Neural cell (in vitro differentiated cells): ENCODE data around the gene TRIO. TPM values are rescaled to one million over a fixed set of nuclear protein-coding genes. Genes with fewer than 3 reads are reported as not detected.

Experiments used
- H2AFZ ChIP-seq: fragments of 200-600, 300-800 bp; sonication (generic), shearing (Covaris generic); 2 replicates; pipeline ENCODE4 v1.6.0; 2014; ENCODE audit warnings: low read depth, mild to moderate bottlenecking, antibody characterized with exemption, low read length, moderate library complexity
- H3F3A ChIP-seq: fragments of 200-600 bp; shearing (Covaris generic); 2 replicates; pipeline ENCODE4 v1.6.1; 2016; ENCODE audit warnings: mild to moderate bottlenecking, moderate library complexity, mixed read lengths, antibody characterized with exemption, low read length; ENCODE audit not compliant: insufficient read depth, poor library complexity, severe bottlenecking
- H3K27ac ChIP-seq: fragments of 200-600, 300-800 bp; sonication (generic), shearing (Covaris generic); 2 replicates; pipeline ENCODE4 v1.5.1; 2014; ENCODE audit warnings: mild to moderate bottlenecking, low read length, moderate library complexity
- H3K27me3 ChIP-seq: fragments of 300-800, 200-600 bp; sonication (generic), shearing (Covaris generic); 2 replicates; pipeline ENCODE4 v1.6.0; 2014; ENCODE audit warnings: mild to moderate bottlenecking, low read depth, low read length, moderate library complexity; ENCODE audit not compliant: insufficient read depth
- H3K36me3 ChIP-seq: fragments of 300-800, 200-600 bp; sonication (generic), shearing (Covaris generic); 2 replicates; pipeline ENCODE4 v1.5.1; 2014; ENCODE audit warnings: mild to moderate bottlenecking, antibody characterized with exemption, low read length, moderate library complexity; ENCODE audit not compliant: insufficient read depth
- H3K4me2 ChIP-seq: fragments of 300-800, 200-600 bp; sonication (generic), shearing (Covaris generic); 2 replicates; pipeline ENCODE4 v1.6.0; 2014; ENCODE audit warnings: mild to moderate bottlenecking, low read length
- H3K4me3 ChIP-seq: fragments of 300-800, 200-600 bp; sonication (generic), shearing (Covaris generic); 2 replicates; pipeline ENCODE4 v1.5.1; 2014; ENCODE audit warnings: mild to moderate bottlenecking, low read length, moderate library complexity
- H3K79me2 ChIP-seq: fragments of 200-600 bp; shearing (Covaris generic); replicated peaks from 2 replicates; pipeline ENCODE4 v1.6.0; 2014; ENCODE audit warnings: mild to moderate bottlenecking, low read length, moderate library complexity; ENCODE audit not compliant: insufficient read depth
- H3K9ac ChIP-seq: fragments of 300-800, 200-600 bp; sonication (generic), shearing (Covaris generic); 2 replicates; pipeline ENCODE4 v1.6.1; 2016; ENCODE audit warnings: mild to moderate bottlenecking, low read length, mixed read lengths
- H3K9me2 ChIP-seq: fragments of 200-600 bp; shearing (Covaris generic); 2 replicates; pipeline ENCODE4 v1.6.1; 2016; ENCODE audit warnings: mild to moderate bottlenecking, low read length, mixed read lengths; ENCODE audit not compliant: insufficient read depth
- H3K9me3 ChIP-seq: fragments of 200-600, 300-800 bp; sonication (generic), shearing (Covaris generic); 2 replicates; pipeline ENCODE4 v1.6.1; 2016; ENCODE audit warnings: mild to moderate bottlenecking, mixed run types, low read length, moderate library complexity, mixed read lengths
- H4K20me1 ChIP-seq: fragments of 200-600 bp; shearing (Covaris generic); 2 replicates; pipeline ENCODE4 v1.6.1; 2016; ENCODE audit warnings: mild to moderate bottlenecking, mixed run types; ENCODE audit not compliant: insufficient read depth
- CTCF ChIP-seq: fragments of 450-650 bp; IDR thresholded peaks from 2 replicates; pipeline ENCODE4 v1.5.1; 2014; ENCODE audit warnings: antibody characterized with exemption, mild to moderate bottlenecking, moderate library complexity; ENCODE audit not compliant: poor library complexity, severe bottlenecking
- EP300 ChIP-seq: fragments of 450-650 bp; conservative IDR thresholded peaks from 2 replicates; pipeline ENCODE4 v1.6.1; 2014; ENCODE audit warnings: antibody characterized with exemption, mild to moderate bottlenecking, moderate library complexity; ENCODE audit not compliant: poor library complexity, severe bottlenecking
- EZH2 ChIP-seq: fragments of 200-600, 300-800 bp; shearing (Covaris generic), sonication (generic); IDR thresholded peaks from 2 replicates; pipeline ENCODE4 v1.6.1; 2014; ENCODE audit warnings: antibody characterized with exemption, low read length, borderline replicate concordance, mild to moderate bottlenecking; ENCODE audit not compliant: insufficient read depth, poor library complexity, severe bottlenecking
- MXI1 ChIP-seq: fragments of 450-650 bp; conservative IDR thresholded peaks from 2 replicates; pipeline ENCODE4 v1.6.1; 2014; ENCODE audit warnings: antibody characterized with exemption, mild to moderate bottlenecking; ENCODE audit not compliant: poor library complexity, severe bottlenecking
- POLR2AphosphoS5 ChIP-seq: IDR thresholded peaks from 2 replicates; pipeline ENCODE4 v1.6.1; 2012
- RAD21 ChIP-seq: fragments of 450-650 bp; conservative IDR thresholded peaks from 2 replicates; pipeline ENCODE4 v1.6.1; 2014; ENCODE audit warnings: antibody characterized with exemption, mild to moderate bottlenecking, moderate library complexity
- REST ChIP-seq: IDR thresholded peaks from 2 replicates; pipeline ENCODE4 v1.6.1; 2012; ENCODE audit warnings: borderline replicate concordance
- SMC3 ChIP-seq: fragments of 450-650 bp; conservative IDR thresholded peaks from 2 replicates; pipeline ENCODE4 v1.6.1; 2014; ENCODE audit warnings: antibody characterized with exemption, mild to moderate bottlenecking, moderate library complexity; ENCODE audit not compliant: poor library complexity
- TAF1 ChIP-seq: IDR thresholded peaks from 2 replicates; pipeline ENCODE4 v1.6.1; 2012; ENCODE audit warnings: low read depth
- polyA plus RNA-seq: library from polyadenylated mRNA; depleted of rRNA; stranded (reverse); fragments of >200 nt; gene quantifications from 2 replicates; pipeline ENCODE4 v1.2.3, GENCODE V29; 2014

The TRIO gene
- polyA plus RNA-seq, 1 donor from 2014 or later, result 168 TPM

GRCh38 chr5:14187660-14188059, 44.5 kb downstream of the TRIO start:
- no peak overlapping the region for H3K9ac ChIP-seq
- no peak overlapping the region for H3K4me2 ChIP-seq
- H3K4me3 ChIP-seq, result no peak overlapping the region
- H3F3A ChIP-seq, result no peaks in the 10 kb centered on the region
- H3K9me2 ChIP-seq, result no peaks in the 10 kb centered on the region
- no peak overlapping the region for H2AFZ ChIP-seq
- no peaks in the 10 kb centered on the region for H3K36me3 ChIP-seq
- TF ChIP-seq MXI1 (no peak), EZH2 (no peak), EP300 (no peak), SMC3 (no peak), REST (no peak), TAF1 (no peak), POLR2AphosphoS5 (no peak)
- peaks cover 96% of the 10 kb centered on the region for H3K79me2 ChIP-seq
- no peak overlapping the region for H3K27ac ChIP-seq
- H4K20me1 ChIP-seq, result peaks cover 76% of the 10 kb centered on the region
- H3K27me3 ChIP-seq, result no peaks in the 10 kb centered on the region
- no peaks in the 10 kb centered on the region for H3K9me3 ChIP-seq

- Histone ChIP-seq H3K9ac (no peak overlapping the region), H3K9me2 (no peaks in the 10 kb centered on the region), H3K27me3 (no peaks in the 10 kb centered on the region), H2AFZ (no peak overlapping the region), H3K4me2 (no peak overlapping the region), H3K9me3 (no peaks in the 10 kb centered on the region), H3F3A (no peaks in the 10 kb centered on the region), H3K36me3 (no peaks in the 10 kb centered on the region), H3K4me3 (no peak overlapping the region), H3K27ac (no peak overlapping the region), H4K20me1 (peaks cover 64% of the 10 kb centered on the region), H3K79me2 (peaks cover 96% of the 10 kb centered on the region)
- TF ChIP-seq SMC3, result no peak
- TF ChIP-seq MXI1, result no peak
- no peak for TF ChIP-seq REST
- TF ChIP-seq EP300, result no peak
- no peak for TF ChIP-seq RAD21
- TF ChIP-seq POLR2AphosphoS5, result no peak
- TF ChIP-seq CTCF, result no peak
- TF ChIP-seq TAF1, result no peak
- no peak for TF ChIP-seq EZH2
These were observed 45.6 kb downstream of the TRIO start for GRCh38 chr5:14188778-14189177.
